ENCODE measurements around the gene RPL27A.

Gene RPL27A

DNA sequence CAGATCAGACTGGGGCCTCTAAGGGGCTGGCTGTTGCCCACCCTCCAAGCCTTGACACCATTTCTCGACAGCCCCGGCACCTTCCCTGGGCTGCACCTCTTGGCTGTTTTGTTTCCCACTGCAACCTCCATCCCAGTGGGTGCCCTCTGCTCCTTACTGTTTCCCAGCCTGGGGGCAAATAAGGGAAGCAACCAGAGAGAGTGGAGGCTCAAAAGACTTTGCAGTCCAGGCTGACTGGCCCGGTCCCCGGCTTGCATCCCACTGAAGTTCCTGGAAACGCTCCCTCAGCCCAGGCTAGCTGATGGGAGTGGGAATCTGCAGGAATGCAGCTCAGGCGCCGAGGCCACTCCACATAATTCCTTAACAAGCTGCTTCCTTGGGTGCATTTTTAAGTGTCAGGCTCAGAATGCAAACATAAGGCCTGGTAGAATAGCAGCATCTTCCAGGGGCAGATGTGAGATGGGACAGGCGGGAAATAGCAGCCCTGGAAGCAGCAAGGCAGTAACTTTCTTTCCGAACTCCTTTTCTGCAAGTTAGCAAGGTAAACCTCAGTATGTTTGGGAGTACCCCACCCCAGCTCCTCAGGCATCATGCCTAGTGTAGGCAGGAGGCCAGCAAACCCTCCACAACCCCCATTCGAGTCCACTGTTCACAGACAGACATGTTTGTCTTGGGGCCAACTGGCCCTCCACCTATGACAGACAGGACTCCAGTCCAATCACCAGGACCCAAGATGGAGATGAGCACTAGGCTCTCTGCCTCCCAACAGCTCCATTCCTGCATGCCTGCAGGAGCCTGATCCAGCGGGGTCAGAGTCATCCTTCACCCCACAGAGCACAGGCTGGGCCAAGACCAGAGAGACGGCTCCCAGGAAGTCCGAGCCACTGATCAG, 39.3 kb downstream of the RPL27A start:
- DNase-seq (ENCODE audit: low read depth), result no peak

DNA sequence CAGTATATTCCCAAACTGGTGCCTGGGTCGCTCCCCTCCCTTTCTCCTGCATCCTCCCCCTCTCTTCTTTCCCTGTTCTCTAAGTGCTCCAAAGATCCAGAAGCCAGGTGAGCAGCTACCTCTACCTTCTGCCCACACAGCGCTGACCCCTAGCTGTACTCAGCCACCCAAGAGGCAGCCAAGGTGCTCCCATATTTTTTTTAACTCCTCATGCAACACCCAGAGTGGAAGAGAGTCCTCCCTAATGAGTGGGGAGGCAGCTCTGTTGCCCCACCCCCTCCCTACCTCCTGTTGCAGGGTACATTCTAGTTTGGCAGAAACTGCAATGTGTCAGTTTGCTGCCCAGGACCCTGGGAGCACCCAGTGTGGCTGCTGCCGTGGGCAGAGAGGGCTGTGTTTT, 40.2 kb downstream of the RPL27A start:
- DNase-seq (ENCODE audit: low read depth), result no peak

DNA sequence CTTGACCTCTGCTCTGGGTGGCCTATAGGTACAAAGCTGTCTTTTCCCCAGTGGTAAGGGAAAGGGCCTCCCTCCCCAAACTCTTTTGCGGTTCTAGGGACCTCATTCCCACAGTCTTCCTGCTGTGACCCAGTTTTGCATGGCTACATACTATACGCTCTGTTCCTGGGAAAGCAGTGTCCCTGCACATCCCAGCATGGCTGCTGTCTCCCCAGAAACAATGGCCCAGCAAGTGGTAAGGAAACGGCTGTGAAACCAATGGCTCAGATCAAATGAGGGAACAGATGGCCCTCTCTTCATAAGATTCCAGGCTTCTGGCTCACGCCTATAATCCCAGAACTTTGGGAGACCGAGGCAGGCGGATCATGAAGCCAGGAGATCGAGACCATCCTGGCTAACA, 41.1 kb downstream of the RPL27A start:
- no peak for DNase-seq (ENCODE audit: low read depth)

DNA sequence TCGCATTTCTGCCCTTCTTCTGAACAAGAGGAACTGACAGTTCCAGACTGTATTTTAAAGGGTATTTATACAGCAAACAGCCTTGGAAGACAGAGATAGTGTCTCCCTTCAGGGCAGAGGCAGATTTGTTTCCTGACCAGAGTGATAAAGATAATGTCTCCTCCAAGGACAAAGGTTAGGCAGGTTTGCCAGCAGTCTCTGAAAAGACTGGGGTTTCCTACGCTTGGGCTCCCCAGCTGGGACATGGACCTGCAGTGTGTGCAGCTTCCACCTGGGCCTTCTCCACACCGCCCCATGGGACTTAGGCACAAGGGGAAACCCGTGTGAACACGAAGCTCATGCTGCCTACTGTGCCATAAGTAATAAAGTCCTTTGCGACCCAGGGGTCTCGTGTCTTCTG, 42.1 kb downstream of the RPL27A start:
- DNase-seq (ENCODE audit: low read depth), result no peak

DNA sequence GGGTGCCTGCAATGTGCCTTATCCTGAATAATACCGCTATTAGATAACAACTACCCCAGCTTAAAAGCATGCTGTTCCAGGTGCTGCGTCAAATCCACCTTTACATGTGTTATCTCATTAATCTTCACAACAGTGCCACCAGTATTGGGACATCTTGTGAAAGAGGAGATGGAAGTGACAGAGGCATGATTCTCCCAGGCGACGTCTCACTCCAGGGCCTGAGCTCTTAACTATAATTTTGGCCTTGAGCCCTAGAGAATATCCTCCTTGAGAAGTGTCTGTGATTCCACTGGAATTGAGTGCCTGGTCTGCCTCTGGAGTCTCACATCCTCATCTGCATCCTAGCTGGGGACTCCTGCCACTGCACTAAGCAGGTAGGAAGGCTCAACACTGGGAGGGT, 43.8 kb downstream of the RPL27A start:
- no peak for DNase-seq (ENCODE audit: low read depth)

DNA sequence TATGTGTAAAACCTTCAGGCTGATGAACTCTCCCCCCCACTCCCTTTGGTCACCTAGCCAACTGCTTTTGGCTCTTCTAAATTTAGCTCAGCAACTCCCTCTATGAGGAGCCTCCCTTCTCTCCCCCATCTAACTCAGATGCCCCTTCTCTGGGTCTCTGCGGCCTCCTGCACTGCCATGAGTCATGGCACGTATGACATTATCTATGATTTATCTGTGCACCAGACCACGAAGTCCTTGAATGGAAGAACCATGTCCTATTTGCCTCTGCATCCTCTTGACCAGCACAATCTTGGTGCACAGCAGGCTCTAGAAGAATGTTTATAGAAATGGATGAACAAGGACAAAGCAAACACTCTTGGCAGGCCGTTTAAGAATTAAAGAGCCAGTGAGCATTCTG, 46.0 kb downstream of the RPL27A start:
- DNase-seq (ENCODE audit: low read depth), result no peak

DNA sequence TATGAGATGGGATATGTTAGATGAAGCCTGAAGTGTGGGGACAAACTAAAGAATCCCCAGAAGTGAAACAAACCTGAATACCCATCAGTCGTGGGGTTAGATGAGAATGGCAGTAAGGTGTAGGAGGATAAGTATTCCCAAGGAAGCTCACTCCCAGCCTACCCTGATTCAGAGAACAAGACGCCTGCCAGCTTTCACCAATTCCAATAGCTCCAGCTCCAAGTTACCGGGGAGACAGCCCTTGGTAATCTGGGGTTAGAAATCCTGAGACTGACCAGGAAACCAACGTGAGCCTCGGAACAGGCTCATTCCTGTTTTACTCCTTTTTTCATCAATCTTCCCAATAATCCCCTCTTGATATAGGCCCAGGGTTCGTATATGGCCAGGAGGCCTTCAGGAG, 46.5 kb downstream of the RPL27A start:
- no peak for DNase-seq (ENCODE audit: low read depth)

DNA sequence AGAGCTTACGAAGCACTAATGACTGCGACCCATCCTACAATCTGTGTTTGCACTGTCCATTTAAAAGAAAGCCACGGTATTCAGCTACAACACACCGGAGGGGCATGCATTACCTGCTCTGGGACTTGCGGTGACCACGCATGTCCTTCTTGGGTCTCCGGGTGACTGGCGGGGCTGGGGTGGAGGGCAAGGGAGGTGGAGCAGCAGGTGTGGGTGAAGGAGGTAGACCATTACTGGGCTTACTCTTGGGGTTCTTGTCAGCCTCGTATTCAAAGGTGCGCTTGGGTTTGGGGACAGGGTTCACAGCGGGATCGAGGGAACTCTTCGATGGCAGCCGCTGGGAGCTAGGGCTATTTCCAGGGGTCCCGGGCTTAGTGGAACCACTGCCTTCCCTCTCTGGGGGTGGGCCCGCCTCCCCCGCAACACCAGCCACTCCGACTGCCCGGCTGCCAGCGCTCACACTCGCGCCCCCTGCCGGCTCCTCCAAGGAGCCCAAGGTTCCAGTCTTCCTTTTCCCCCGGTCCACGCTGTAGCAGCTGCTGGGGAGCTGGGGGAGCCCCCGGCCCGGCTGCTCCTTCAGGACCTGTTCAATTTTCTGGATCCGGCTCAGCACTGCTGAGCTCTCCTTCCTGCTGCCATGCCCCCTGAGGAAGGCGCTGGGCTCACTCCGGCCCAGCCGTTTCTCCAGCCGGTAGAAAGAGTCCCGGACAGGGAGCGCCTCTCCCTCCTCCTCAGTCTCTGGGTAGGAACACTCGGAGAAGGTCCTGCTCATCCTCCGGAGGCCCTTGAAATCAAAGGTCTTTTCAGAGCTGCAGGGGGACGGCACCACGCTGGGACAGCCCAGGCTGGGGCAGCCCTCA, 47.5 kb downstream of the RPL27A start:
- no peak for DNase-seq (ENCODE audit: low read depth)

DNA sequence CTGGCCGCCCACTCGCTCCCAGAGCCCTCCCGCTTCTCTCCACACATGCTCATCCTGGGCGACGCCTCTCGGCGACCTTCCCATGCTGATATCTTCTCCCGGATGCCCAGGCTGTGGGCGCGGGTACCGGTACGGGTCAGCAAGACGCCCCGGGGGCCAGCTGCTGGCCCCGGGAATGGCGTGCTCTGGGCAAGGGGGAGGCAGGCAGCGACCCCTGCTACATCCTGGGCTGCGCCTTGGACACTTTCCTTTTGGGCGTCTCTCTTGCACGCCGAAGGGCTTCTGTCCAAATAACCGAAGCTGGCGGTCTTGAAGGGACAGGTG, 48.1 kb downstream of the RPL27A start:
- no peak for DNase-seq (ENCODE audit: low read depth)

DNA sequence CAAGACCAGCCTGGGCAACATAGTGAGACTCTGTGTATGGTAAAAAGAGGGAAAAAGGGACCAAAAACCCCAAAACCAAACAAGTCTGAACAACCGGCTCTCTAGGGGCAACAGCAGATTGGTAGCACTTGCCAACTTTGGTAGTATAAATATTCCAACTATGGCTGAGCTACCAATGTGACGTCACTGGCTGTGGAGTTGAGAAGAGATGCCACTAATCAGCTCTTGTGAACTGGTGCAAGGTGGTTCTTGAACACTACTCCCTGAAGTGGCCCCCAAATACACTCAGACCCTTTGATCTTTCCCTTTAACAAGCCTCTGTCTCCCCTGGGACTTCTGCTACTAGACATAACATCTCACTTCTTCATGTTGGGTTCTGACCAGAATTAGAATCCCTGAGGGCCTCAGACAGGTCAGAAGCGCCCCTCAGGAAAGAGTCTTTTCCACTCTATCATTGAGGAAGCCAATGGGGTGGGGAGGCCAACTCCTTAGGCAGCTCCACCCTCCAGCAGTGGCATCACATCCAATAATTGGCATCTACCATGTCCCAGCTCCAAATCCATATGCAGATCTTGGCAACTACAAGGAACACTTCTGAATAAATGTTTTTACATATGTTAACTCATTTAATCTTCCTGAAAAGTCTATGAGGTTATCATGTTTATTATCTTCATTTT, 49.2 kb downstream of the RPL27A start:
- no peak for DNase-seq (ENCODE audit: low read depth)

DNA sequence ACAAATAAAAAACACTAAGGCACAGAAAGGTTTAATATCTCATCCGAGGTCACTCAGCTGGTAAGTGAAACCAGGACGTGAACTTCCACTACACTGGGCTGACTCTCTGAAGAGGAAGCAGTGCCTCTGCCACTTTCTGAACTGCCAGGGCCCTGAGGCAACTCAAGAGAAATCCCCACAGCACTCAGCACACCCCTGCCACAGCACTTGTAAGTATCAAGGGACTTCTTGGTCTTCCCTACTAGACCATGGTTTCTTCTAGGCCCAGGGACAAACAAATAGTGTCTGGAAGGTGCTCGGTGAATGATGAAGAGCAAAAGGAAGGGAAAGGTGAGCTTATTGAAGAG, 49.7 kb downstream of the RPL27A start:
- DNase-seq (ENCODE audit: low read depth), result no peak

DNA sequence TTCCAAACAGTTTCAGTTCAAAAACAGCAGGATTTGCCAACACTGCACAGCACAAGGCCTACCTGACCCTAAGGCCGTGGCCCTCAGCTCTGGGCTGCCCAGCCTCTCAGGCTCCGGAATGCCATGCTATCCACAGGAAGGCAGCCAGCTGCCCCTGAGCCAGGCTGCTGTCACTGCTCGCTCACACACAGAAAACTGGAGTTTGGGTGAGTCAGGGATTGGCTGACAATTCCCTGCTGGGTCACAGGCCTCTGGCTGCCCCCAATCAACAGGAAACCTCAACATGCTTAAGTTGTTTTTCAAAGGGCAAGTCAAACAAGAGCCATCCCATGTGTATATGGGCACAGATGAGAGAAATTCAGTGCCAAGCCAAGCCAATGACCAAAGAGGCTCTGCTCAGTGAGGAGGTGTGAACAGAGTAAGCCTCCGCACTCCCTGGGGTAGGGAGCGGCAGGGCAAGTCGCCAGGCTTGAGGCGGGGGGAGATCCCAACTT, 50.2 kb downstream of the RPL27A start:
- peak; percentile 83 for DNase-seq (ENCODE audit: low read depth)

DNA sequence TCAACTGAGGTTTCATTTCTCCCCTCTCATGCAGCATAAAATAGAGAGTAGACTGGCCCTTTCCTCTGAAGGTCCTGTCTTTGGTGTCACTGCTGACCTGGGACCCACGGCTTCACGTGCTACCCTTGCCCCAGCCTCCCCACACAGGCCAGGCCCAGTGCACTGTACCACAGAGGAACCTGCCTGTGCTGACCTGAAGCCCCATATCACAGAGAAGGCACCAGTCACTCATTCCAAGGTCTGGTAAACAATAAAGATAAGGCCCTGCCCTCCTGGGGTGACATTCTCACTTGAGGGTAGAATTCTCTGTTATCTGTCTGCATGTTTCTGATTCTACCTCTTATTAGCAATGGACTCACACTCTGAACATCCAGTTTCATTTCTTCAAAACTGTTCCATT, 51.3 kb downstream of the RPL27A start:
- no peak for DNase-seq (ENCODE audit: low read depth)

DNA sequence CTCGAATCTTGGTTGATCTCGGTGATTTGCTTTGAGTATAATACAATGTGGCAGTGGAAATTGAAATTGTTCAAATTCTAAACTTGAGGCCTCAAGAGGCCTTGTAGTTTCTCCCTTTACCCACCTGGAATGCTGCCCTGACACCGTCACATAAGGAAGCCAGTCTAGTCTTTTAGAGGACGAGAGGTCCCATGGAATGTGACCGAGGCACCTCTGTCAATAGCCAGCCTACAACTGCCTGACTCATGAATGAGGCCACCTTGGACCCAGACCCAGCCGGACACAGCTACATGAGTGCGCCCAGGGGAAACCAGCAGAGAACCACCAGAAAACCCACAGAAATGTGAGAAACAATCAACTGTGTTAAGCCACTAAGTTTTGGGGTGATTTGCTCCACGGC, 52.5 kb downstream of the RPL27A start:
- DNase-seq (ENCODE audit: low read depth), result no peak

DNA sequence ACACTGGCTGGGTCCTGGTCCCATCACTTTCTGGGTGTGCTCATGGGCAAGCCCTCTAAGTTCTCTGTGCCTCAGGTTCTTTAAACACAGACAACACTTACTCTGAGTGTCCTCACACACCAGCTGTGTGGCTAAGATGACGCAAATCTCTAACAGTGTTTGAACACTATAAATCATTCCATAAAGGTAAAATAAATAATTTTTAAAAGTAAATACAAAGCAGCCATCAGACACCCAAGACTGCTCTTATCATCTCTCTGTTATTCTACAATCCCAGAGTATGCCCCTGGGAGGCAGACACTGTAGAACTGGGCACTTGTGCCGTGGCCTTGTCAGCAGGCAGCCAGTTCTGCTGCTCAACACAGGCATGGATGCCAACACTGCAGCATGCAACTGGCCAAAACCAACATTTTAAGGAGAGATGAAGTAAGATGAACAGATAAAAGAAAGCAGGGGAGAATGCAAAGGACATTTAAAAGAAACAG, 56.8 kb downstream of the RPL27A start:
- no peak for DNase-seq (ENCODE audit: low read depth)

All from GM04503 (cell line).